Osteoblast (primary cell): ENCODE results near the gene KCNT2. TPM values are rescaled to one million over a fixed set of nuclear protein-coding genes. Genes with fewer than 3 reads are reported as not detected.

ENCODE experiments used
- DNase-seq: peaks from one replicate; pipeline ENCODE4 v3.0.0; 2011; ENCODE audit warnings: low spot score, mixed read lengths; ENCODE audit not compliant: insufficient read length; ENCODE audit errors: missing footprints
- H2AFZ ChIP-seq: 2 replicates; pipeline ENCODE4 v1.6.0; 2011; ENCODE audit warnings: mild to moderate bottlenecking, low read length
- H3K27ac ChIP-seq: 2 replicates; pipeline ENCODE4 v1.5.1; 2011; ENCODE audit warnings: mild to moderate bottlenecking, low read depth, low read length, moderate library complexity
- H3K27me3 ChIP-seq: 2 replicates; pipeline ENCODE4 v1.6.0; 2012; ENCODE audit warnings: mild to moderate bottlenecking, control low read depth, inconsistent platforms, low read length, moderate library complexity; ENCODE audit not compliant: insufficient read depth
- H3K36me3 ChIP-seq: 2 replicates; pipeline ENCODE4 v1.5.1; 2011; ENCODE audit warnings: mild to moderate bottlenecking, low read length, control low read depth, moderate library complexity; ENCODE audit not compliant: insufficient read depth
- H3K4me1 ChIP-seq: 2 replicates; pipeline ENCODE4 v1.5.1; 2011; ENCODE audit warnings: mild to moderate bottlenecking, low read length, control low read depth, moderate library complexity; ENCODE audit not compliant: insufficient read depth
- H3K4me2 ChIP-seq: 2 replicates; pipeline ENCODE4 v1.6.0; 2011; ENCODE audit warnings: mild to moderate bottlenecking, low read length; ENCODE audit not compliant: insufficient read depth
- H3K4me3 ChIP-seq: fragments of 200-600 bp; sonication (generic); 3 replicates; pipeline ENCODE4 v1.5.1; 2012; ENCODE audit warnings: mild to moderate bottlenecking, low read length, inconsistent platforms; ENCODE audit not compliant: insufficient read depth
- H3K79me2 ChIP-seq: 2 replicates; pipeline ENCODE4 v1.6.0; 2012; ENCODE audit warnings: mild to moderate bottlenecking, low read length, control low read depth, inconsistent platforms; ENCODE audit not compliant: insufficient read depth
- H3K9me3 ChIP-seq: 2 replicates; pipeline ENCODE4 v1.5.1; 2011; ENCODE audit warnings: low read depth, low read length, control low read depth
- H4K20me1 ChIP-seq: 2 replicates; pipeline ENCODE4 v1.6.0; 2012; ENCODE audit warnings: mild to moderate bottlenecking, low read length, control low read depth; ENCODE audit not compliant: insufficient read depth
- CTCF ChIP-seq: IDR thresholded peaks from 2 replicates; pipeline ENCODE4 v1.5.1; 2011; ENCODE audit warnings: mild to moderate bottlenecking, low read depth, low read length, moderate library complexity; ENCODE audit errors: extremely low read depth
- total RNA-seq: library from RNA; depleted of rRNA; stranded (reverse); fragments of >200 nt; gene quantifications from 2 replicates; pipeline ENCODE4 v1.2.3, GENCODE V29; 2012

KCNT2 gene
- total RNA-seq, 1 donor = 10.5 TPM

DNA sequence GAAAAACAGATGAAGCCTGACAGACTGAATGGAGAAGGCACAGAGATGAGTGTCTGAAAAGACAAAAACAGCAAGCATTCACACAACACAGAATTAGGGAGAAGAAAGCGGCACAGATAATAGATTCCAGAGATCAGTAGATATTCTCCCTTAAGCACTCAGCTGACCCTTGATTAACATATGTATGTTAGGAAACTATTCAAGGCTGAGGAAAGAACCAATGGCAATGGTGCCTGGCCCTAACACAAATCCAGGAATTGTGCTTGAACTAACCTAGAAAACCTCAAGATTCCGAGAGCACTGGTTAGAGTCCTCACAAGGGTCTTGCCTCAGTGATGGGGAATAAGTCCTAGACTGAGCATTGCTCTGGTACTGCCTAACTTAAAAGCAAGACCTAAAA is 30.9 kb downstream of the KCNT2 start:
- Histone ChIP-seq H3K27me3 (no peaks in the 10 kb centered on the region), H3K4me3 (no peak overlapping the region), H2AFZ (no peak overlapping the region), H3K4me1 (no peaks in the 10 kb centered on the region), H3K36me3 (no peaks in the 10 kb centered on the region), H3K4me2 (no peak overlapping the region), H4K20me1 (no peaks in the 10 kb centered on the region), H3K9me3 (no peaks in the 10 kb centered on the region), H3K79me2 (no peaks in the 10 kb centered on the region), H3K27ac (no peak overlapping the region)
- TF ChIP-seq CTCF = no peak
- DNase-seq = no peak

DNA sequence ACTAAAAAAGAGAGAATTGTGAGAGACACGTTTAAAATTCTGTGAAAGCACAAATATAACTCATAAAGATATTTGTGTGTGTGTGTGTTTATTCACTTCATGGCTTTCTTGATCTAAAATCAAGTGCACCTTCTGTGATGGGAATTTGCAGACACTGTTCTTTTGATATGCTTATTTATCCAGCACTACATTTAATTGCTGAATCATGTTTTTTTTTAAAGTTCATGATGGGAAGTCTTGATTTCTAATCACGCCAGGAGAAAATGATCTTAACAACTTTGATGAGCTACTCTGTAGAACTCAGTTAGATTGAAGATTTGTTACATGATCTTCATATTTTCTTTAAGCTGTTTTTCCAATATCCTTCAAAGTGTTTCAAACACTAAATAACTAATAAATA is 35.0 kb downstream of the KCNT2 start:
- no peaks in the 10 kb centered on the region for H3K79me2 ChIP-seq
- no peaks in the 10 kb centered on the region for H3K4me1 ChIP-seq
- no peaks in the 10 kb centered on the region for H4K20me1 ChIP-seq
- no peaks in the 10 kb centered on the region for H3K27me3 ChIP-seq
- DNase-seq = no peak
- no peaks in the 10 kb centered on the region for H3K9me3 ChIP-seq
- TF ChIP-seq CTCF = no peak
- no peak overlapping the region for H3K4me3 ChIP-seq
- H3K27ac ChIP-seq = no peak overlapping the region
- no peak overlapping the region for H2AFZ ChIP-seq
- no peaks in the 10 kb centered on the region for H3K36me3 ChIP-seq
- H3K4me2 ChIP-seq = no peak overlapping the region

- Histone ChIP-seq H3K79me2 (no peaks in the 10 kb centered on the region), H3K4me3 (no peak overlapping the region), H3K4me2 (no peak overlapping the region), H3K36me3 (no peaks in the 10 kb centered on the region), H3K27me3 (no peaks in the 10 kb centered on the region), H4K20me1 (no peaks in the 10 kb centered on the region), H3K4me1 (no peaks in the 10 kb centered on the region), H3K27ac (no peak overlapping the region), H3K9me3 (peaks cover 1% of the 10 kb centered on the region), H2AFZ (no peak overlapping the region)
- no peak for TF ChIP-seq CTCF
- no peak for DNase-seq
These were observed 41.0 kb downstream of the KCNT2 start for GRCh38 chr1:196567238-196567637.

GRCh38 chr1:196563768-196564167 is 44.5 kb downstream of the KCNT2 start:
- DNase-seq = no peak
- Histone ChIP-seq H3K27me3 (no peaks in the 10 kb centered on the region), H4K20me1 (no peaks in the 10 kb centered on the region), H3K27ac (no peak overlapping the region), H2AFZ (no peak overlapping the region), H3K4me3 (no peak overlapping the region), H3K79me2 (no peaks in the 10 kb centered on the region), H3K4me2 (no peak overlapping the region), H3K36me3 (no peaks in the 10 kb centered on the region), H3K9me3 (peaks cover 1% of the 10 kb centered on the region), H3K4me1 (no peaks in the 10 kb centered on the region)
- no peak for TF ChIP-seq CTCF
